ENCODE data around the gene SCNN1G. TPM values are rescaled to one million over a fixed set of nuclear protein-coding genes. Genes with fewer than 3 reads are reported as not detected.

The SCNN1G gene
- total RNA-seq, 4 donors from 2014 or later = 3.4 to 6.5 (median 5.6) TPM

GRCh38 chr16:23137818-23138217 lies 44.7 kb upstream of the SCNN1G start:
- no peak overlapping the region for H3K4me3 ChIP-seq (replicated peaks in 1 of 3)
- 79 to 82% methylated on average over 5 of the region's 5 CpGs for WGBS, 2 donors
- no peaks in the 10 kb centered on the region for H3K36me3 ChIP-seq
- TF ChIP-seq POLR2A (IDR thresholded peaks at IDR 0.05) = no peak
- TF ChIP-seq, protein P1, sequence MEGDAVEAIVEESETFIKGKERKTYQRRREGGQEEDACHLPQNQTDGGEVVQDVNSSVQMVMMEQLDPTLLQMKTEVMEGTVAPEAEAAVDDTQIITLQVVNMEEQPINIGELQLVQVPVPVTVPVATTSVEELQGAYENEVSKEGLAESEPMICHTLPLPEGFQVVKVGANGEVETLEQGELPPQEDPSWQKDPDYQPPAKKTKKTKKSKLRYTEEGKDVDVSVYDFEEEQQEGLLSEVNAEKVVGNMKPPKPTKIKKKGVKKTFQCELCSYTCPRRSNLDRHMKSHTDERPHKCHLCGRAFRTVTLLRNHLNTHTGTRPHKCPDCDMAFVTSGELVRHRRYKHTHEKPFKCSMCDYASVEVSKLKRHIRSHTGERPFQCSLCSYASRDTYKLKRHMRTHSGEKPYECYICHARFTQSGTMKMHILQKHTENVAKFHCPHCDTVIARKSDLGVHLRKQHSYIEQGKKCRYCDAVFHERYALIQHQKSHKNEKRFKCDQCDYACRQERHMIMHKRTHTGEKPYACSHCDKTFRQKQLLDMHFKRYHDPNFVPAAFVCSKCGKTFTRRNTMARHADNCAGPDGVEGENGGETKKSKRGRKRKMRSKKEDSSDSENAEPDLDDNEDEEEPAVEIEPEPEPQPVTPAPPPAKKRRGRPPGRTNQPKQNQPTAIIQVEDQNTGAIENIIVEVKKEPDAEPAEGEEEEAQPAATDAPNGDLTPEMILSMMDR (IDR thresholded peaks at IDR 0.05) = no peak
- DNase-seq = no peak
- no peak overlapping the region for H3K27ac ChIP-seq
- intact Hi-C loops (cut with DNase I) = no loop called here
- H3K9me3 ChIP-seq = no peaks in the 10 kb centered on the region
- H3K4me1 ChIP-seq = no peaks in the 10 kb centered on the region
- no peaks in the 10 kb centered on the region for H3K27me3 ChIP-seq

- TF ChIP-seq, protein P1 (IDR thresholded peaks at IDR 0.05) = no peak
- DNase-seq = no peak
- Histone ChIP-seq H3K27ac (no peak overlapping the region), H3K27me3 (no peaks in the 10 kb centered on the region), H3K36me3 (no peaks in the 10 kb centered on the region), H3K4me3 (replicated peaks in 1 of 3) (no peak overlapping the region), H3K9me3 (no peaks in the 10 kb centered on the region), H3K4me1 (peaks cover 0 to under 1% of the 10 kb centered on the region in 2 donors)
- intact Hi-C loops (cut with DNase I) = no loop called here
- whole genome bisulfite sequencing, 2 donors = 62 to 73% methylated on average over 2 of the region's 2 CpGs
Observed at GRCh38 chr16:23140107-23140506, 42.4 kb upstream of the SCNN1G start.

GRCh38 chr16:23141033-23141432 lies 41.5 kb upstream of the SCNN1G start:
- Histone ChIP-seq H3K27ac (no peak overlapping the region), H3K36me3 (no peaks in the 10 kb centered on the region), H3K4me1 (peaks cover 0 to 9% of the 10 kb centered on the region in 2 donors), H3K4me3 (replicated peaks in 1 of 3) (no peak overlapping the region), H3K27me3 (no peaks in the 10 kb centered on the region), H3K9me3 (no peaks in the 10 kb centered on the region)
- intact Hi-C loops (cut with DNase I) = no loop called here
- DNase-seq = no peak
- TF ChIP-seq, protein P1 (IDR thresholded peaks at IDR 0.05) = no peak
- TF ChIP-seq POLR2A (IDR thresholded peaks at IDR 0.05) = no peak
- WGBS, 2 donors = 94 to 96% methylated on average over 3 of the region's 3 CpGs

- H3K4me1 ChIP-seq = peaks cover 0 to 13% of the 10 kb centered on the region in 2 donors
- no peaks in the 10 kb centered on the region for H3K36me3 ChIP-seq
- H3K4me3 ChIP-seq (replicated peaks in 1 of 3) = no peak overlapping the region
- H3K9me3 ChIP-seq = no peaks in the 10 kb centered on the region
- no peak for DNase-seq
- no peak overlapping the region for H3K27ac ChIP-seq
- TF ChIP-seq POLR2A (IDR thresholded peaks at IDR 0.05) = no peak
- TF ChIP-seq, protein P1 (IDR thresholded peaks at IDR 0.05) = no peak
- no peaks in the 10 kb centered on the region for H3K27me3 ChIP-seq
- intact Hi-C loops (cut with DNase I) = no loop called here
- 95 to 96% methylated on average over 6 of the region's 6 CpGs for WGBS, 2 donors
Observed at GRCh38 chr16:23141500-23141899, 41.0 kb upstream of the SCNN1G start.

DNA sequence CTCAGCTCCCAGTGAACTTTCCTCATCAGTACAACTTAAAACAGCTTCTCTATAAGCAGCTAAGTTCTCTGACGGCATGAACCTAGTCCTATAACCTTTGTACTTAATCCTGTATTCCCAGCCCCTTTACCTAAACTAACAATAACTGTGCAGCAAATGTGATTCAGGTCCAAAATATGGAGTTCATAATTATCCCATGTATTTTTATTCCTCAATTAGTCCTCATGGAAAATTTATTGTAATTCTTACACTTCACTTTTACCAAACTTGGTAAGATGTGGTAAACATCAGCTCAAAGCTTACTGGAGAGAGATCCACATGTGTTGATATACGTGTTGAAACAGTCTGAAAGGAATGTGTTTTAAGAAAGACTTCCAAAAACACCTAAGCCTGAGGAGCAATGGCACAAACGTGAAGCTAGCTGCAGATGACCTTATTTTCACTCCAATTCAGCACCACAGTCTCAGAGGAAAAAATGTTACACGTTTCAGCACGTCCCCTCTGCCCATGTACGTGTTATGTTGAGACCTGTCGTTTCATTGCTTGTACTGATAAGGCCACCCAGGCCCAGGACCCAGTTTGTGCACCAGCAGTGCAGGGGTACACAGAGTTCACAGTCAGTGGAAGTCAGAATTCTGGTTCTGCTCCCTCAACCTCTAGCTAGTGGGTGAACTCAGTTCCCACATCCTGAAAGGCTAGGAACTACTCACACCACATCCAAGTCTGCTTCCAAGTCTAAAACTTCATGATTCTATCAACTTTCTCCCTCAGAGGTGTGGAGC lies 40.4 kb upstream of the SCNN1G start:
- no peak for TF ChIP-seq POLR2A (IDR thresholded peaks at IDR 0.05)
- TF ChIP-seq, protein P1 (IDR thresholded peaks at IDR 0.05) = no peak
- DNase-seq = no peak
- Histone ChIP-seq H3K27me3 (no peaks in the 10 kb centered on the region), H3K4me3 (replicated peaks in 1 of 3) (no peak overlapping the region), H3K9me3 (no peaks in the 10 kb centered on the region), H3K36me3 (no peaks in the 10 kb centered on the region), H3K27ac (no peak overlapping the region), H3K4me1 (peaks cover 0 to 20% of the 10 kb centered on the region in 2 donors)
- WGBS, 2 donors = 75 to 77% methylated on average over 7 of the region's 7 CpGs
- intact Hi-C loops (cut with DNase I) = no loop called here
